ENCODE measurements around the gene CTH.
"Not testable (repeated sequence)": the region's sequence is repeated elsewhere in the genome, so short reads cannot be mapped to it uniquely, and the experiment has no call there.

Gene CTH

GRCh38 chr1:70459496-70460225 is 48.6 kb downstream of the CTH start:
- no peak for DNase-seq

- not testable (repeated sequence) for DNase-seq
These were observed 50.0 kb downstream of the CTH start for GRCh38 chr1:70460740-70461713.

DNA sequence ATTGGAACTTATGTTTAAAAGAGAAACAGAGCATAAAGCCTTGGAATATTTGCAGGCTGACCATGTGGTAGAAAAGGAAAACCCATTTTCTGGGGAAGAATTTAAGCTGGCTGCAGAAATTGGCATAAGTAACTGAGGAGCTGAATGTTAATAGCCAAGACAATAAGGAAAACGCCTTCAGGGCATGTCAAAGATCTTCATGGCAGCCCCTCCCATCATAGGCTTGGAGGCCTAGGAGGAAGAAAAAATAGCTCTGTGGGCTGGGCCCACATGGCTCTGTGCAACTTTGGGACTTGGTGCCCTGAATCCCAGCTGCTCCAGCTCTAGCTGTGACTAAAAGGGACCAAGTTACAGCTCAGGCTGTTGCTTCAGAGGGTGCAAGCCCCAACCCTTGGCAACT is 51.5 kb downstream of the CTH start:
- DNase-seq: no peak

DNA sequence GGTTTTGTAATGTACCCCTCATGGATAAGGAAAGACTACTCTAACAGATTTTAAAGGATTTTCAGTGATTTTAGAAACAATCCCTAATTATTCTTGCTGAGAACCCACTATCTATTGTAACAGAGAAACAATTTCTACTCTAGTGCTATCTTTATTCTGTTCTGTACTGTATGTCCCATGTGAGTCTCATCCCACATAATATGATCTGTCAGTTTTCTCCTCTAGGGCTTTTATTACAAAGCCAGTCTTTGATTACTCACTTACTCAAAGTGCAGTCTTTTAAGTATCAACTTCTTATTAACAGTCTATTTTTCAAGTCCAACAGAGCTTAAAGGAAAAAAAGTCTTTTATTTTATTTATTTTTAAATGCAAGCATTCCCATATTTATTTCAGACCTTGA is 54.8 kb downstream of the CTH start:
- DNase-seq: no peak

GRCh38 chr1:70467531-70467930 is 56.5 kb downstream of the CTH start:
- no peak for DNase-seq

GRCh38 chr1:70468180-70468579 is 57.1 kb downstream of the CTH start:
- no peak for DNase-seq

- not testable (repeated sequence) for DNase-seq
These were observed 58.1 kb downstream of the CTH start for GRCh38 chr1:70469184-70469583.

DNA sequence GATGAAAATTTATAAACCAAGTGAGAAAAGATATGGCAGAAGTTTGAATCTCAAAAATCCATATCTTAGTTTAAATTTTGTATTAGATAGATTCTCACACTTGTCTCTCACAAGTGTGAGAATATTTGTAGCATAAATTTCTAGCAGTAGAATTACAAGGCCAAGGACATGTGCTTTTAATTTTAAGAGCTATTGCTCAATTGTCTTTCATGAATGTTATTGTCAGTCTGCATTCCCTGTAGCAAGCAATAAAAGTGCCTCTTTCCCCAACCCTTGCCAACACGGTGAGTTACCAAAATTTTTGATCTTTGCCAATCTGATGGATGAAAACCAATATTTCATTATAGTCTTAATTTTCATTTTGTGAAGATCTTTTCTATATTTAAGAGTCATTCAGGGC is 64.0 kb downstream of the CTH start:
- DNase-seq: no peak

DNA sequence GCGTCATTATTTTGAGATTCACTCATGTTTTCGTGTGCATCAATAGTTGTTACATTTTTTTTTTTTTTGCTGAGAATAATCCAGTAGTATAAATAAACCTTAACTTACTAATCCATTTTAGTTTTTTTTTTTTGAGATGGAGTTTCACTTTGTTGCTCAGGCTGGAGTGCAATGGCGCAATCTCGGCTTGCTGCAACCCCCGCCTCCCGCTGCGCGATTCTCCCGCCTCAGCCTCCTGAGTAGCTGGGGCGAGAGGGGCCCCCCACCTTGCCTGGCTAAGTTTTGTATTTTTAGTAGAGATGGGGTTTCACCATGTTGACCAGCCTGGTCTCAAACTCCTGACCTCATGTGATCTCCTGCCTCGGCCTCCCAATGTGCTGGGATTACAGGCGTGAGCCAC is 66.0 kb downstream of the CTH start:
- no peak for DNase-seq

GRCh38 chr1:70477905-70478304 is 66.8 kb downstream of the CTH start:
- not testable (repeated sequence) for DNase-seq

DNA sequence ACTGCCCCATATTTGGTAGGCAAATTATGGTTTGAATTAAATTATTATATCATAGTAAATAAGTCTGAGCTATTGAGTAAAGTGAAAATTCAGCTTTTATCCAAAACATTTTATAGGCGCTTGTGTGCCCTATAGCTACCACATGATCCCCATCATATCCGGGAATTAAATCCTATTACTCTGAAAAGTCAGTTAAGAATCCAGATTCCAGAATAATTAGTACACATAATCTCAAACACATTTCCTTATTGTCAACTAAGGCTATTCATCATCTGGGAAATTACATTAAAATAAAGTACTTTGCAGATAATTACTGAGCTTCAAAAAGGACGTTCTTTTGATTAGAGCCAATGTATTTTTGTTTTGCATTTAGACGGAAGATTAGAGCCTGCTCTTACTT is 72.3 kb downstream of the CTH start:
- no peak for DNase-seq

GRCh38 chr1:70485624-70486023 is 74.6 kb downstream of the CTH start:
- no peak for DNase-seq

- DNase-seq: no peak
These were observed 75.8 kb downstream of the CTH start for GRCh38 chr1:70486676-70487458.

DNA sequence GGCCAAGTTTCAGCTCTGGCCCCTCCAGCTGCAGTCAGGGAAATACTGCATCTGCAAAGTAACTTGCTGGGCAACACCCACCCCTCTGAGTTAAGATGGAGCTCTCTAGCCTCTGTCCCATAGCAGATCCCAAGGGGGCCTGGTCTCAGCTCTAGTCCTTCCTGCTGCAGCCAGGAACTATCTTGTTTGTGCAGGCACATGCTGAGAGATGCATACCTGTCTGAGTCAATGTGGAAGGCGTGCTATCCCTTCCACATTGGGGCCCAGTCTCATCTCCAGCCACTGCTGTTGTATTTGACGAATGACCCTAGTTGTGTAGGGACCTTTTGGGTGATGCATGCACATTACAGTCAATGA is 76.4 kb downstream of the CTH start:
- no peak for DNase-seq

GRCh38 chr1:70487910-70488665 is 77.0 kb downstream of the CTH start:
- no peak for DNase-seq

All from cortex of kidney (tissue), 1 donor.